Activated CD4-positive, alpha-beta T cell treated with anti-CD3 and anti-CD28 coated beads, Interleukin-2, amount 10 ng/mL, durations not matched to agents 24 days and 14 days (primary cell): ENCODE data around the gene TMEM138. TPM values are rescaled to one million over a fixed set of nuclear protein-coding genes. Genes with fewer than 3 reads are reported as not detected.
A peak's percentile ranks its signal among the peaks of the same experiment; 100 is the strongest.
"Not testable (repeated sequence)": the region's sequence is repeated elsewhere in the genome, so short reads cannot be mapped to it uniquely, and the experiment has no call there.

Experiments
- DNase-seq: peaks from one replicate; pipeline ENCODE4 v3.0.0; 2022
- H3K27ac Mint-ChIP-seq: one replicate; pipeline ENCODE4 v1.8.0; 2022; ENCODE audit warnings: mild to moderate bottlenecking, mixed read lengths
- H3K27me3 Mint-ChIP-seq: one replicate; pipeline ENCODE4 v1.8.0; 2022; ENCODE audit warnings: mixed read lengths
- H3K36me3 Mint-ChIP-seq: one replicate; pipeline ENCODE4 v1.8.0; 2022; ENCODE audit warnings: low read depth, mild to moderate bottlenecking, mixed read lengths
- H3K4me1 Mint-ChIP-seq: one replicate; pipeline ENCODE4 v1.8.0; 2021; ENCODE audit warnings: mixed read lengths
- H3K4me3 Mint-ChIP-seq: one replicate; pipeline ENCODE4 v1.8.0; 2022; ENCODE audit warnings: mild to moderate bottlenecking, moderate library complexity, mixed read lengths
- H3K9me3 Mint-ChIP-seq: one replicate; pipeline ENCODE4 v1.8.0; 2021; ENCODE audit warnings: mixed read lengths
- intact Hi-C: fragments of 100-400 bp; cut with micrococcal nuclease; formaldehyde crosslinking; loops from one replicate; pipeline ENCODE4 v1.15.1; 2023
- total RNA-seq: library from RNA; stranded (reverse); gene quantifications from 2 replicates; pipeline ENCODE4 v1.2.3, GENCODE V29; 2022

TMEM138 gene
- total RNA-seq, 1 donor from 2014 or later, result 69.9 TPM

GRCh38 chr11:61364012-61364675 is 2.0 kb downstream of the TMEM138 start:
- H3K36me3 Mint-ChIP-seq, result peaks cover 43% of the 10 kb centered on the region
- peak overlapping the region; percentile 96 for H3K4me3 Mint-ChIP-seq
- peak overlapping the region; percentile 75 for H3K27ac Mint-ChIP-seq
- no peaks in the 10 kb centered on the region for H3K9me3 Mint-ChIP-seq
- H3K4me1 Mint-ChIP-seq, result peaks cover 22% of the 10 kb centered on the region
- no peak for DNase-seq
- H3K27me3 Mint-ChIP-seq, result no peaks in the 10 kb centered on the region
- intact Hi-C loops, result loop anchor here (10.0 kb wide), 1 partner anchor 431 kb away; the partner anchor contains the start of genes FEN1 and TMEM258

GRCh38 chr11:61367406-61367805 is 5.2 kb downstream of the TMEM138 start:
- Mint-ChIP-seq H3K27ac (no peak overlapping the region), H3K27me3 (no peaks in the 10 kb centered on the region), H3K9me3 (no peaks in the 10 kb centered on the region), H3K4me1 (peaks cover 20% of the 10 kb centered on the region), H3K36me3 (peaks cover 68% of the 10 kb centered on the region), H3K4me3 (no peak overlapping the region)
- intact Hi-C loops, result loop anchor here (10.0 kb wide), 1 partner anchor 427 kb away; the partner anchor contains the start of genes FEN1 and TMEM258
- no peak for DNase-seq

GRCh38 chr11:61368646-61369045 is 6.5 kb downstream of the TMEM138 start:
- peaks cover 11% of the 10 kb centered on the region for H3K4me1 Mint-ChIP-seq
- no peak overlapping the region for H3K4me3 Mint-ChIP-seq
- H3K9me3 Mint-ChIP-seq, result no peaks in the 10 kb centered on the region
- intact Hi-C loops, result loop anchor here (10.0 kb wide), 1 partner anchor 426 kb away; the partner anchor contains the start of genes FEN1 and TMEM258
- no peaks in the 10 kb centered on the region for H3K27me3 Mint-ChIP-seq
- peaks cover 67% of the 10 kb centered on the region for H3K36me3 Mint-ChIP-seq
- DNase-seq, result no peak
- H3K27ac Mint-ChIP-seq, result no peak overlapping the region

GRCh38 chr11:61369372-61370348 is 7.5 kb downstream of the TMEM138 start:
- Mint-ChIP-seq H3K27me3 (no peaks in the 10 kb centered on the region), H3K4me3 (no peak overlapping the region), H3K36me3 (peaks cover 68% of the 10 kb centered on the region), H3K4me1 (peaks cover 9% of the 10 kb centered on the region), H3K9me3 (no peaks in the 10 kb centered on the region), H3K27ac (no peak overlapping the region)
- intact Hi-C loops, result loop anchor here (10.0 kb wide), 1 partner anchor 425 kb away; the partner anchor contains the start of genes FEN1 and TMEM258
- no peak for DNase-seq

- Mint-ChIP-seq H3K27ac (peak overlapping the region; percentile 1), H3K4me3 (no peak overlapping the region), H3K4me1 (peaks cover 9% of the 10 kb centered on the region), H3K36me3 (peaks cover 69% of the 10 kb centered on the region), H3K27me3 (no peaks in the 10 kb centered on the region), H3K9me3 (no peaks in the 10 kb centered on the region)
- intact Hi-C loops, result no loop called here
- no peak for DNase-seq
These were observed 8.3 kb downstream of the TMEM138 start for GRCh38 chr11:61370349-61371005.

- Mint-ChIP-seq H3K4me1 (peaks cover 9% of the 10 kb centered on the region), H3K27ac (no peak overlapping the region), H3K27me3 (no peaks in the 10 kb centered on the region), H3K36me3 (peaks cover 65% of the 10 kb centered on the region), H3K4me3 (no peak overlapping the region), H3K9me3 (no peaks in the 10 kb centered on the region)
- intact Hi-C loops, result no loop called here
- DNase-seq, result no peak
These were observed 10.7 kb downstream of the TMEM138 start for GRCh38 chr11:61372659-61373420.

- no peaks in the 10 kb centered on the region for H3K9me3 Mint-ChIP-seq
These were observed 13.6 kb downstream of the TMEM138 start for GRCh38 chr11:61375761-61376108.

GRCh38 chr11:61377461-61378160 is 15.4 kb downstream of the TMEM138 start:
- Mint-ChIP-seq H3K4me1 (peaks cover 1% of the 10 kb centered on the region), H3K9me3 (no peaks in the 10 kb centered on the region), H3K27me3 (no peaks in the 10 kb centered on the region), H3K27ac (no peak overlapping the region), H3K36me3 (peaks cover 24% of the 10 kb centered on the region), H3K4me3 (no peak overlapping the region)
- no peak for DNase-seq
- intact Hi-C loops, result no loop called here

More at GRCh38 chr11:61375761-61376108, 13.6 kb downstream of the TMEM138 start:
- peaks cover 38% of the 10 kb centered on the region for H3K36me3 Mint-ChIP-seq
- no peaks in the 10 kb centered on the region for H3K27me3 Mint-ChIP-seq
- H3K27ac Mint-ChIP-seq, result no peak overlapping the region
- intact Hi-C loops, result no loop called here
- no peak for DNase-seq
- no peak overlapping the region for H3K4me3 Mint-ChIP-seq
- no peaks in the 10 kb centered on the region for H3K4me1 Mint-ChIP-seq

- intact Hi-C loops, result no loop called here
- no peaks in the 10 kb centered on the region for H3K27me3 Mint-ChIP-seq
- H3K36me3 Mint-ChIP-seq, result peaks cover 21% of the 10 kb centered on the region
- H3K4me1 Mint-ChIP-seq, result peaks cover 1% of the 10 kb centered on the region
- no peak overlapping the region for H3K27ac Mint-ChIP-seq
- no peaks in the 10 kb centered on the region for H3K9me3 Mint-ChIP-seq
- no peak overlapping the region for H3K4me3 Mint-ChIP-seq
- DNase-seq, result no peak
These were observed 16.6 kb downstream of the TMEM138 start for GRCh38 chr11:61378713-61379313.

GRCh38 chr11:61380884-61381283 is 18.7 kb downstream of the TMEM138 start:
- no peaks in the 10 kb centered on the region for H3K27me3 Mint-ChIP-seq
- H3K9me3 Mint-ChIP-seq, result no peaks in the 10 kb centered on the region
- H3K4me3 Mint-ChIP-seq, result no peak overlapping the region
- H3K36me3 Mint-ChIP-seq, result peaks cover 10% of the 10 kb centered on the region
- no peak for DNase-seq
- intact Hi-C loops, result no loop called here
- H3K27ac Mint-ChIP-seq, result no peak overlapping the region
- peaks cover 6% of the 10 kb centered on the region for H3K4me1 Mint-ChIP-seq

- H3K4me1 Mint-ChIP-seq, H3K27me3 Mint-ChIP-seq, intact Hi-C loops, H3K36me3 Mint-ChIP-seq, H3K9me3 Mint-ChIP-seq, H3K4me3 Mint-ChIP-seq, DNase-seq, H3K27ac Mint-ChIP-seq: not testable (repeated sequence)
These were observed 21.7 kb downstream of the TMEM138 start for GRCh38 chr11:61383859-61384258.
